Measurements from ENCODE around the gene ZNF749. TPM values are rescaled to one million over a fixed set of nuclear protein-coding genes. Genes with fewer than 3 reads are reported as not detected.

Gene ZNF749
- total and polyA plus RNA-seq, 10 of the 15 experiments (the other 5 are each of a cell fraction or from before 2014, with no cell fraction given) = 3.1 to 20.2 (median 13.7) TPM

GRCh38 chr19:57410877-57411671 is 24.1 kb upstream of the ZNF749 start, which contains the start of gene ZNF17 (continued):
- 0 out of 2 replicates have a peak, but pooled peaks have one; percentile 25 for TF ChIP-seq MLLT1 (IDR thresholded peaks at IDR 0.05)
- TF ChIP-seq SREBF2 (IDR thresholded peaks at IDR 0.05; ENCODE audit: low read length) = 0 out of 2 replicates have a peak, but pooled peaks have one; percentile 14

- H3K27me3 ChIP-seq (replicated peaks in 1 of 2; ENCODE audit: control insufficient read depth in 2 of 2, insufficient read depth in 2 of 2, low read length in 1 of 2) = no peaks in the 10 kb centered on the region
- H4K20me1 ChIP-seq (ENCODE audit: control insufficient read depth, insufficient read depth) = no peaks in the 10 kb centered on the region
- DNase-seq (ENCODE audit: low read depth, low spot score) (no peak), FAIRE-seq (no peak), ATAC-seq (no peak)
- no peak overlapping the region for H3K27ac ChIP-seq (ENCODE audit: control insufficient read depth, insufficient read depth)
- no TSS peak for BruUV-seq (replicated peaks)
- POLR2A ChIA-PET = no interaction called here
- H3K9ac ChIP-seq (ENCODE audit: control insufficient read depth, insufficient read depth, low read length) = no peak overlapping the region
- 99% methylated on average over 4 of the region's 4 CpGs for WGBS (ENCODE audit: insufficient coverage, insufficient replicate concordance, low lambda C conversion rate, missing lambda C conversion rate)
- H3K9me3 ChIP-seq (replicated peaks; ENCODE audit: control insufficient read depth, insufficient read depth, low read length) = peaks cover 25% of the 10 kb centered on the region
- no peaks in the 10 kb centered on the region for H3K79me2 ChIP-seq (ENCODE audit: control insufficient read depth, insufficient read depth, low read length)
- no peak overlapping the region for H3K4me3 ChIP-seq
- SMC1A ChIA-PET (ENCODE audit: uncharacterized antibody, unreplicated experiment) = no interaction called here
- in situ Hi-C loops (cut with MboI) = no loop called here
- intact Hi-C loops (cut with micrococcal nuclease; ENCODE audit: unreplicated experiment) = no loop called here
- no peak overlapping the region for H2AFZ ChIP-seq (ENCODE audit: control insufficient read depth, low read depth, low read length)
- CTCF ChIA-PET = no interaction called here
- H3K4me2 ChIP-seq (ENCODE audit: control insufficient read depth, insufficient read depth) = no peak overlapping the region
- TF ChIP-seq TAF1 (IDR thresholded peaks at IDR 0.05; ENCODE audit: borderline replicate concordance, low read depth, low read length) (no peak), FOS (IDR thresholded peaks at IDR 0.05; ENCODE audit: borderline replicate concordance, extremely low read depth, insufficient read length) (no peak), IRF3 (IDR thresholded peaks at IDR 0.05) (no peak), ZBTB4 (CRISPR knock-in tag; IDR thresholded peaks at IDR 0.05) (no peak), STAT1 (conservative IDR thresholded peaks at IDR 0.05) (no peak), SRF (IDR thresholded peaks at IDR 0.05; ENCODE audit: low read depth in 2 of 2, low read length in 2 of 2) (no peak)
- peaks cover 5 to 25% of the 10 kb centered on the region in 2 experiments for H3K36me3 ChIP-seq (ENCODE audit: control insufficient read depth in 2 of 2, insufficient read depth in 2 of 2, low read length in 1 of 2)
- RAD21 ChIA-PET (ENCODE audit: unreplicated experiment) = no interaction called here
- H3K4me1 ChIP-seq (ENCODE audit: control insufficient read depth, insufficient read depth, low read length) = no peaks in the 10 kb centered on the region
These were observed 15.7 kb upstream of the ZNF749 start for GRCh38 chr19:57419439-57419838.

All from GM12878 (cell line).